A549 (cell line): ENCODE data around the gene ASNSD1.

Experiments used
- EHMT2 ChIP-seq: fragments of 200-600 bp; sonication (generic); IDR thresholded peaks from 2 replicates; pipeline ENCODE4 v1.6.1; 2016; ENCODE audit warnings: antibody characterized with exemption, low read depth, mild to moderate bottlenecking, moderate library complexity
- EP300 ChIP-seq, 2 experiments: fragments of >200 bp; sonication (Bioruptor Twin); formaldehyde crosslinking; IDR thresholded peaks; 2 replicates in 1 of 2; 3 replicates in 1 of 2; pipeline ENCODE4 v1.6.1; 2016 to 2017
- JUN ChIP-seq, 2 experiments: fragments of >200 bp; sonication (Bioruptor Twin); formaldehyde crosslinking; IDR thresholded peaks; 2 replicates in 1 of 2; 3 replicates in 1 of 2; pipeline ENCODE4 v1.6.1; 2016 to 2017
- MAFK ChIP-seq: fragments of 450-650 bp; IDR thresholded peaks from 2 replicates; pipeline ENCODE4 v1.6.1; 2014; ENCODE audit not compliant: partially characterized antibody
- POLR2A ChIP-seq: IDR thresholded peaks from 2 replicates; pipeline ENCODE4 v1.6.1; 2012; ENCODE audit warnings: mild to moderate bottlenecking, low read length
- RCOR1 ChIP-seq: fragments of 150-350 bp; IDR thresholded peaks from 2 replicates; pipeline ENCODE4 v1.6.1; 2014; ENCODE audit warnings: antibody characterized with exemption, low read length, low read depth
- REST ChIP-seq: fragments of 200-600 bp; sonication (generic); IDR thresholded peaks from 2 replicates; pipeline ENCODE4 v1.6.1; 2016; ENCODE audit warnings: antibody characterized with exemption, mild to moderate bottlenecking, moderate library complexity
- ZC3H11A ChIP-seq: fragments of 450-650 bp; IDR thresholded peaks from 2 replicates; pipeline ENCODE4 v1.6.1; 2014; ENCODE audit warnings: antibody characterized with exemption, mild to moderate bottlenecking
- TF ChIP-seq, protein P1 (sequence below): IDR thresholded peaks from 2 replicates; pipeline ENCODE4 v1.6.1; 2012; ENCODE audit warnings: low read depth, borderline replicate concordance
- TF ChIP-seq, protein P2 (sequence below): fragments of >200 bp; sonication (Bioruptor Twin); formaldehyde crosslinking; IDR thresholded peaks from 3 replicates; pipeline ENCODE4 v1.5.1; 2016

- TF ChIP-seq POLR2A (no peak), ZC3H11A (no peak), MAFK (no peak), EP300 (IDR thresholded peaks at IDR 0.05) (no peak), RCOR1 (no peak), EHMT2 (no peak), JUN (IDR thresholded peaks at IDR 0.05) (no peak), REST (no peak)
- TF ChIP-seq, protein P1, sequence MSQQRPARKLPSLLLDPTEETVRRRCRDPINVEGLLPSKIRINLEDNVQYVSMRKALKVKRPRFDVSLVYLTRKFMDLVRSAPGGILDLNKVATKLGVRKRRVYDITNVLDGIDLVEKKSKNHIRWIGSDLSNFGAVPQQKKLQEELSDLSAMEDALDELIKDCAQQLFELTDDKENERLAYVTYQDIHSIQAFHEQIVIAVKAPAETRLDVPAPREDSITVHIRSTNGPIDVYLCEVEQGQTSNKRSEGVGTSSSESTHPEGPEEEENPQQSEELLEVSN, result no peak
- TF ChIP-seq, protein P2, sequence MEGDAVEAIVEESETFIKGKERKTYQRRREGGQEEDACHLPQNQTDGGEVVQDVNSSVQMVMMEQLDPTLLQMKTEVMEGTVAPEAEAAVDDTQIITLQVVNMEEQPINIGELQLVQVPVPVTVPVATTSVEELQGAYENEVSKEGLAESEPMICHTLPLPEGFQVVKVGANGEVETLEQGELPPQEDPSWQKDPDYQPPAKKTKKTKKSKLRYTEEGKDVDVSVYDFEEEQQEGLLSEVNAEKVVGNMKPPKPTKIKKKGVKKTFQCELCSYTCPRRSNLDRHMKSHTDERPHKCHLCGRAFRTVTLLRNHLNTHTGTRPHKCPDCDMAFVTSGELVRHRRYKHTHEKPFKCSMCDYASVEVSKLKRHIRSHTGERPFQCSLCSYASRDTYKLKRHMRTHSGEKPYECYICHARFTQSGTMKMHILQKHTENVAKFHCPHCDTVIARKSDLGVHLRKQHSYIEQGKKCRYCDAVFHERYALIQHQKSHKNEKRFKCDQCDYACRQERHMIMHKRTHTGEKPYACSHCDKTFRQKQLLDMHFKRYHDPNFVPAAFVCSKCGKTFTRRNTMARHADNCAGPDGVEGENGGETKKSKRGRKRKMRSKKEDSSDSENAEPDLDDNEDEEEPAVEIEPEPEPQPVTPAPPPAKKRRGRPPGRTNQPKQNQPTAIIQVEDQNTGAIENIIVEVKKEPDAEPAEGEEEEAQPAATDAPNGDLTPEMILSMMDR, result 0 out of 3 replicates have a peak, but pooled peaks have one; percentile 1
Measured at GRCh38 chr2:189629531-189630453, 31.5 kb upstream of the ASNSD1 start.
